Effector CD4-positive, alpha-beta T cell (primary cell): Measurements from ENCODE around the gene CTTN.
"Not testable (repeated sequence)": the region's sequence is repeated elsewhere in the genome, so short reads cannot be mapped to it uniquely, and the experiment has no call there.

Experiments used
- DNase-seq: peaks from one replicate; pipeline ENCODE4 v3.0.0-alpha.2; 2020

CTTN gene

DNA sequence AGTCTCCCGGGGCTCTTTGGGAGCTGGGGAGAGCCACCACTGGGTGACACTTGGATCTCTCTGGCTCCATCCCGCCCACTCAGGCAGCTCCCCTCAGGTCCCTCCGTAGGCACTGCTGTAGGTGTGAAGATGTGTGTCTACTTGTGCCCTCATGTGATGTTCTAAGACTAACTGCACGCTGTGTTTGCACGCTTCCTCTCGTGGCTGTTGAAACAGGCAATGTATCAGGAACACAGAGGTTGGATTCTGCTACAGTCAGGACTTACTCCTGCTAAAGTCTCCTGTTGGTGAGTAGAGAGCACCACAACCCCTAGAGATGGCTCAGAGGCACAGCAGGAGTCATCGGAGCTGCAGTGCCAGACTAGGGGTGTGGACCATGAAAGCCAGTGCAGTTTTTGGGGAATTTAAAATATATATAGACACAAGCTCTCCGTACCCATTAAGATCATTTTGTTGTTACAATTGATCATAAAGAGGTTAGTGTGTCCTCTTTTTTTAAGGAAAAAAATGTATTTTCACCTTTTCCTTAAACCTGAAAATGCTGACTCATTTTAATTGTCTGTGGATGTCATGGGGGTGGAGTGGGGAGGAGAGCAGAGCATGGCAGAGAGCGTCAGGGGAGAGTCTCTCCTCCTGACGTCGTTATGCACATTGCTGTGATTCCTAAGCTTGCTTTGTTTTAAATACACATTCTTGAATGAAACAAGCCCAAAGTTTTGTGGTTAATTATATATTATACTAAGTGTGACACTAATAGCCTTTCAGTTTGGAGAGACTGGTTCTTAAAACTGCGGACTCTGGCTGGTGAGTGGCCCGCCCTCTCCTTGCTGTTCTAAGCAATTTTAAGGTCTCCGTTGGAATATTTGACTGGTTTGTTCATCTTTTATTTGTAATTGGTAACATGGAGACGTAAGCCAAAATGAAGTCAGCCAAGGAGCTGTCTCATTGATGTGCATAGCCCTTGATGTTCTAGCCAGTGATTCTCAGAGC is 16.2 kb upstream of the CTTN start:
- DNase-seq: no peak

DNA sequence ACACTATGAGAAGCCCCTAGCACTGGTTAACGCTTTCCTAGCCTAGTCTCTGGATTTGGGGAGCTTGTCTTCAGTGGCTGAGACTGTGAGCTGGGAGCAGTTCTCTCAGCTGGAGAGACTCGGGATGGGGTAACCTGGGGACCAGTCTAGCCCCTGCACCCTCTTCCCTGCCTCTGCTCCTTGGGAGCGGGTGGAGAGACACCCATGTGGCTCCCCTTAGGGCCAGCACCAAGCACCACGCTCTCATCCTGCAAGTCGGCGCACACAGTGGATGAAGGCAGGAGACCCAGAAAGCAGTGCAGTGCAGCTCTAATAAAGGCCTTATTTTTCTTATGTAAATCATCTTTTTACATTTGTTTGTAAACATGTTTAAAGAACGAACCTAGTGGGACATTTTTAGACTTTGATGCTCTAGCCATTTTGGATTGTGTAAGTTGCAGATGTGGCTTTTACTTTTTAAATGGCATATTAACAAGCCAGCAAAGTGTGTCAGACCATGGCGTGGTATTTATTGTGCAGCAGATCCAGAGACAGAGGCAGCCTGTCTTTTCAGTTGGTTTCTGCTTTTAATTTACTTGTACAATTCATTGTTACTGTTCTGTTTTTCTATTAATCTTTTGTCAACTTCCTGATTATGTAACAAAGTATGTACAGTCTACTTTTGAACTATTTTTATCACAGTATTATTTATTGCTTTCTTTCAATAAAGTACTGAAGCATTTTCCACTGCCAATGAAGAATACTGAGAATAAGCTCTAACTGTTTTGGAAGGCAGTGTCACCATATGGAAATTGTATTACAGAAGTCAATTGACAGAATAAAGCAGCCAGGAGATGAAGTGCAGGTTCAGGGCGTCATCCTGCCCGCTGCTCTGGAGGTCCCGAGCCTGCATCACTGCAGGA is 14.4 kb upstream of the CTTN start:
- no peak for DNase-seq

DNA sequence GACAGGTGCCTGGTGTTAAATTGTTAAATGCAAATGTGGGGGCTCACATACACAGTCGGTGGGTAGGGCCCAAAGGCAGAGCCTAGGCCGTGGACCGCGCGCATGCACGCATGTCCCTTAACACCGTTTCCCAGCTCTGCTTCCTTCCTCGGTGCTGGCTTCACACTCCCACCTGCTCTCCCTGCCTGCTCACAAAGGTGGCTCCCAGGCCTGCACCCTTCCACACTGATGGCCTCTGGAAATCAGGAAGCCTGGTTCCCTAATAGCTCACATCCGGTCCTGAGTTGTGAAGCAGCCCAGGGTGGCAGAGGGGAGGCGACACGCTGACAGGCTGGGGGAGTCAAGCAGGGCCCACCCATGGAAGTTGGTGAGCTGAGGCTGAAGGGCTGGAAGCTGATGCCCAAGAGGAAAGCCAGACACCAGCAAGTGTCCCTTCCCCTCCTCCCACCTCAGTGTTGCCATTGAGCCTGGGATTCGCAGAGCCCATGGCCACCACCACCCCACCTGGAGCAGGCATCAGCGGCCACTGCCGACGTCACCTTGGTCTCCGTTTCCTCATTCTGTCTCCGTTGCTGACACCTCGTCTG is 13.7 kb upstream of the CTTN start:
- no peak for DNase-seq

DNA sequence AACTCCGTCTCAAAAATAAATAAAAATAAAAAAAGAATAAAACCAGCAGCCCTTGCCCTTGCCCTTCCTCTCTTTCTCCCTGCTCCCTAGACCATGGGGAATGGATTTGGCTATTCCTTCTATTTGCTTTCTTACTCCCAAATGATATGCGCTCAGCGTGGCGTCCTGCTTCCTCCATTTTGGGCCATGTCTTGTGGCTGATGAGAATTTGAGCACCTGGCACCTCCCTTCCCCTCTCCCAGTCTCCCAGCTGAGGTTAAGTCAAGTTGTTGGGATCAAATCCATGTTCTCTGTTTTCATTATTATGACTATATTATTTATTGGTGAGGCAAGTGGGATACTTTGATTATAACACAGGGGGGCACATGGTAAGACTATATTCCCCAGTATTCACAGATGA is 10.8 kb upstream of the CTTN start:
- DNase-seq: no peak

DNA sequence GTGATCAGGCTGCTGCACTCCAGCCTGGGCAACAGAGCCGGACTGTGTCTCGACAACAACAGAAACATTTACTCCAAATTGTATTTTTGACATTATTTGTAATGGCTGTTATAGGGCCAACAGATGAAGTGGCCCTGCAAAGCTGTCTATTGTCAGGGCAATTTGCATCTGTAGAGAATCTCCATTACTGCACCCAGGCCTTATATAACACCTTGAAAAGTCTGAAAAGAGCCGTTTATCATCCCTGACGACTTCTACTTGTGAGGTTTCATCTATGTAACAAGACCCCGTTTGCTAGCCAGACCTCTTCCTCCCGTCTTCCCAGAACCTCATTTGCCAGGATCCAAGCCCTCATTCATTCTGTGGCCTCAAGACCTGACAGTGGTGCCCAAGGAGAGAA is 9.1 kb upstream of the CTTN start:
- no peak for DNase-seq

DNA sequence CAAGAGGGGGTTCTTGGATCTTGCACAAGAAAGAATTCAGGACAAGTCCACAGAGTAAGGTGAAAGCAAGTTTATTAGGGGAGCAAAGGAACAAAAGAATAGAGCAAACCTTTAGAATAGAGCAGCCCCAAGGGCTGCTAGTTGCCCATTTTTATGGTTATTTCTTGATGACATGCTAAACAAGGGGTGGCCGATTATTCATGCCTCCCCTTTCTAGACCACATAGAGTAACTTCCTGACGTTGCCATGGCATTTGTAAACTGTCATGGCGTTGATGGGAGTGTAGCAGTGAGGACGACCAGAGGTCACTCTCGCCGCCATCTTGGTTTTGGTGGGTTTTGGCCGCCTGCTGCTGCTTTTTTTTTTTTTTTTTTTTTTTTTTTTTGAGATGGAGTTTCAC is 7.4 kb upstream of the CTTN start:
- DNase-seq: not testable (repeated sequence)

DNA sequence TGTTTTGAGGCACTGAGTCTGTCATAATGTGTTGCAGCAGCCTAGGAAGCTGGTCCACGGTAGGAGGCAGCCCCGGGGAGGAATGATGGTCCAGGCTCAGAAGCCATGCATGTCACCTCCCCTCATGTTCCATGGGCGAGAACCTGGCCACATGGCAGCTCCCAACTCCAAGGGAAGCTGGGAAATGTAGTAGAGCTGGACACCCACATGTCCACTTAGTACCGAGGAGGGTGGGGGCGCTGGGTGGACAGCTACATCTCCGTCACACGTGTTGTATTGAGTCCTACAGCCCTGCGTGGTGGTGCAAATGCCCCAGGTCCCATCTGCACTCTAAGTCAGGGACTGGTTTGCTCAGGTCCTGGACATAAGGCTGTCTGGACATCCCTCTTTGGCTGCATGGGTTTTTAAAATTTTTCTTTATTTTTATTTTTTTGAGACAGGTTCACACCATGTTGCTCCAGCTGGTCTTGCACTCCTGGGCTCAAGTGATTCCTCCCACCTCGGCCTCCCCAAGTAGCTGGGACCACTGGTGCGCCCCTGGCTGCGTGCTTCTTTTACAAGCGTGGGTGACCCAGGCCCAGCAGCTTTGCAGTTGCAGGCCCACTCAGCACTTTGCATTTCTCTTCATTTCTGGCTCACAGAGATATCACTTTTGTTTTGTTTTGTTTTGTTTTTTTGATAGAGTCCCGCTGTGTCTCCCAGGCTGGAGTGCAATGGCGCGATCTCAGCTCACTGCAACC is 3.9 kb upstream of the CTTN start:
- no peak for DNase-seq

DNA sequence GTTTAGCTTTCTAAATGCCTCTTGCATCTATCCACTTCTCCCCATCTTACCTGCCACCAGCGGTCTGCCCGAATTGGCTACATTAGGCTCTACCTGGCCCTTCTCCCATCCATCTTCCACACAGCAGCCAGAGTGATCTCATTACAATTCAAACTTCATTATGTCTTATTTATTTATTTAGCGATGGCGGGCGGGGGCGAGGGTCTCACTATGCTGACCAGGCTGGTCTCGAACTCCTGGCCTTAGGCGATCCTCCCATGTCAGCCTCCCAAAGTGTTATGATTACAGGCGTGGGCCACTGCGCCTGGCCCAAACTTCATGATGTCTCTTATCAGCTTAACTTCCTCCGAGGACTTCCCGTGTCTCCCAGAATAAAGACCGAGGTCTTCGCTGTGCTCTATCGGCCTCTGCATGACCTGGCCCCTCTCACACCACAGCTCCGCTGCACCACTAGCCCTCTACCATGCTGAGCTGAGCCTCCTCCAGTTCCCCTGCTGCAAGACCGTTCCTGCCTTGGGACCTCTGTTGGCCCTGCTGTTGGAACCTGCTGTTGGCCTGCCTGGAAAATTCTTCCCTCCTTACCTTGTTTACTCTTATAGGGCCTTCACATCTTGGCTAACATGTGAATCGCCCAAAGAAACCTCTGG is 870 bp upstream of the CTTN start:
- no peak for DNase-seq

DNA sequence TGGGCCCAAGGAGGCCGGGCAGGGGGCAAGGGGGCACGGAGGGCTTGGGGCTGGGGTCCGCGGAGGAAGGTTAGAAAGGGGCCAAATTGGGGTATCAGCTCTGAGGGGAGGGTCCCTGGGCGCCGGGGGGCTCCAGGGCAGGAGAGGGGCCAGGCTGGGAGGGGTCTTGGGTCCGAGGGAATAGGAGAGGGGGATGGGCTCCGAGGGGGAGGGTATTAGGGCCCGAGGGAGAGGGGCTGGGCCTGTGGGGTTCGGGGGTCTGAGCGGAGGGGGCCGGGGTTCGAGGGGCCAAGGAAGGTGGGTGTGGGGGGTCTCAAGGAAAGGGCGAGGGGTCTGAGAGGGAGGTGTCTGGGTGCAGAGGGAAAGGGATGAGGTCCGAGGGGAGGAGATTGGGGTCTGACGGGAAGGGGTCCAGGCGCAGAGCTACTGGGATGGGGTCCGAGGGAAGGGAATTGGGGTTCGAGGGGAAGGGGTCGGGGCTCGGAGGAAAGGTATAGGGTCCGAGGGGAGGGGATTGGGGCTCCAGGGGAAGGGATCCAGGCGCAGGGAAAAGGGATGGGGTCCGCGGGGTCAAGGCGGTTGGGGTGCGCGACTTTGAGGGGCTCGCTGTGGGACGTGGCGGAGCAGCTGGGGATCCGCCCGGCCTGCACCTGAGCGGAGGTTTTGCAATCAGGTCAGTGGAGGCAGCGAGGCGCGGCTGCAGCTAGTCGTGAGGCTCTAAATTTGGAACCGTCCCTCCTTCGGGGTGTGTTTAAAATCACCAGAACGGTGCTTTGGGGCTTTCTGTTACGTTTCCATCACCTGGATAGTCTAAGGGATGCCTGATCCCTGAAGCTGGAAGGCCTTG is 728 bp downstream of the CTTN start:
- DNase-seq: no peak

DNA sequence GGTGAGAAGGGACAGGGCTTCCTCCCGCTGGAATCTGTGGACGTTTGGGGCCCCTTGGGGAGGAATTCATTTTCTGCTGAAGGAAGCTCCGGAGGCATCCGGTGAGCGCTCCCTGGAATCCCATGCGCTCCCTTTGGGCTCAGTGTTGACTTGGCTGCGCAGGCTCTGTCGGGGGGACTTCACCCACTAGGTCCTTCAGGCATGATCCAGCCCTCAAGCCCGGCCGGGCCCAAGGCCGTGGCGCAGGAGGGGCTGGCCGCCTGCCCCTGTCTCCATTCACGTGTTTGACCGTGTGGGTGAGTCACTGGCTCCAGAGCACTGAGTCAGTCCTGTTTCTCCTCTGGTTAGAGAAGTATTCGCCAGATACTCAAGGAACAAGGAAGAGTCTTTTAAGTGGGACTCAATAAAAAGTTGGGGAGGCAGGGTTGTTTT is 1.4 kb downstream of the CTTN start:
- no peak for DNase-seq

DNA sequence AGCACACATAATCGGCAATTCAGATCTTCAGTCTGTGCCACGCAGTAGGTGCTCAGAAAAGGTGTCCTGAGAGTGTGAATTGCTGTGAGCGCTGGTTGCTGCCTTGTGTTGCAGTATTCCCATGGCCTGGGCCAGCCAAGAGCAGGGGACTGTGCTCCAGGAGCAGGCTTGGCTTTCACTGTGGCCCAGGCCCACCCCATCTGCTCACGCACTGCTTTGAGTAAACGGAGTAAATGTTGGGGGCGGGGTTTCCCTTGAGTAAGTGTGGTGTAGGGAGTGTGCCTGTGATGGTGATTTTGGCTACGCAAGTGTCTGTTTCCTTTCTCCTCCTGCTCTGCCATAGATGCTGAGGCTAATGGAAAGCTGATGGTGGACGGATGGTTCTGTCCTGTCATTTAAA is 2.3 kb downstream of the CTTN start:
- DNase-seq: no peak

DNA sequence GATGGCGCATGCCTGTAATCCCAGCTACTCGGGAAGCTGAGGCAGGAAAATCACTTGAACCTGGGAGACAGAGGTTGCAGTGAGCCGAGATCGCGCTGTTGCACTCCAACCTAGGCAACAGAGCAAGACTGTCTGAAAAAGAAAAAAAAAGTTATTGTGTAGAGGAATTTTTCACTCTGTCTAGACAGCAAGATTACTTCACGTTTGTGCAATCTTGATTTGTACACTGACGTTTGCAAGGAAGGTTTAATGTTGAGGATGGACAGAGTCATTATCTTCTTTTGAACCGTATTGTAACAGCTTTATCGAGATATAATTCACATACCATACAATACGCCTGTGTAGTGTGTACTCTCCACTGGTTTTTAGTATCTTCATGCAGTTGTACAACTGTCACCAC is 3.7 kb downstream of the CTTN start:
- DNase-seq: no peak

DNA sequence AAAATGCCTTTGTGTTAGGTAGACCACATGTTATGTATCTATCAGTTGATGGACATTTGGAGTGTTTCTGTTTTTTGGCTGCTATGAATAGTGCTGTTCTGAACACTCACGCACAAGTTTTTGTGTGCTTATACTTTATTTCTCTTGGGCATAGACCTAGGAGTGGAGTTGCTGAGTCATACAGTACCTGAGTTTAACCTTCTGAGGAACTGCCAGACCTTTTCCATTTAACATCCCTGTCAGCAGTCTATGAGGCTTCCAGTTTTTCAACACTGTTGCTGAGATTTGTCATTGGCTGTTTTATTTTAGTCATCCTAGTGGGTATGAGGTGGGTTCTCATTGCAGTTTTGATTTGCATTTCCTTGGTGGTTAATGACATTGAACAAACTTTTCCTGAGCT is 4.4 kb downstream of the CTTN start:
- DNase-seq: no peak

DNA sequence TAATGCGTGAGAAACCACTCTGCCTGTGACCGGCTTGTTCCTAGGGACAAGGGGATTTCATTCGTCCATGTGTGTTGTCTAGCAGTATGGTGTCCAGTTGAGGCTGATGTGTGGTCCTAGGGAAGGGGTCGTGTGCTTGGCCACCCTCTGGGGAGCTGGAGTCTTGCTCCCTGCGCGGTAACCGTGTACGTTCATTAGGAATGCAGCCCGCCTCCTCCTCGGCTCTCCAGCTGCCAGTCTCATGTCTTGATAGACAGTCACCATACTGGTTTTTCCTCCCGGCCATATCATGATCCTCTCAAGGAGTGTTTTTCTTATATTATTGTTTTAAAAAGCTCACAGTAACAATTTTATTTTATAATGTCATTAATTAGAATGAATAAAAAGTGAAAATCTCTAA is 5.9 kb downstream of the CTTN start:
- DNase-seq: no peak

DNA sequence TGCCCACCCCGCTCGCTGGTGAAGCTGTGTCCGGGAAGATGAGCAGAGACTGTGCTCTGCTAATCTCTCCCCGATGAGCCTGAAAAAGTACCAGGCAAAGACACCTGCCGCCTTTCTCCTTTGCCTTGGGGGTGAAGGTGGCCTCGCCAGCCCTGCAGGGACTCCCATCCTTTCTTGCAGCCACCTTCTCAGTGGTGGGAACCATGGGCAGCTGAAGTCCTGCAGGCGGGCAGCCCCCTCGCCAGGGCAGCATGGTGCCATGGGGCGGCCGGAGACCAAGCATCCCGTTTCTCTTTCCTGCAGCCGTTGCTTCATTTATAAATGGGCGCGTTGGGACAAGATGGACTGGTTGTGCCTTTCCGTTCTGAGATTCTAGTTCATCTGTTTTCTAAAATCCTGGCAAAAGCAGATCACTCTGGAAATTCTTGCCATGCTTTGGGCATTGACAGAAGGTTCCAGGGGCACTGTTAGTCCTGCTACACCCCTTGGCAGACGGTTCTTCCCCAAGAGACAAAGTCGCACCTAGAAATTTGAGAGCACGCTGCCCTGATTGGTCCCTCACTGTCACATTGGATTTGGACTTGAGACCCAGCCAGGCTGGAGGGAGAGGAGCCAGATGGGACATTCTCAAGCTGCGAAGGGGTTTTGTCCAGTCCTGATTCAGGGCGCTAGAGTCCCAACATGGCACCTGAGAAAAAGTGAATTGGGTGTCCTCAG is 7.5 kb downstream of the CTTN start:
- DNase-seq: no peak

DNA sequence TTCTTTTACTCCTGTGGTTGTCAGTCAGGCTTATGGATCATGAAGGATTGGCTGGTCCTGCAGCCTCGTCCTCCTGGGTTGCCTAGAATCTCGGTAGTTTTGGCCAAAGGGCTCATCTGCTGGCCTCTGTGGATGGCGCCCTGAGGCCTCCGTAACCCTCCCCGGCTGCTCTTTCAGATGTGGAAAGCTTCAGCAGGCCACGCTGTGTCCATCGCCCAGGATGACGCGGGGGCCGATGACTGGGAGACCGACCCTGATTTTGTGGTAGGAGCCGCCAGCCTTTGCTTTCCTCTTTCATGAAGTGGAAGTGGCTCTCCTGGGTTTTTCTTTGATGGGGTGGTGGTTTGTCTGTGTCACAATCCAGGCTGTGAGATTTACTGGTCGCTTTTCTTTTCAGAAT is 8.8 kb downstream of the CTTN start:
- DNase-seq: no peak

DNA sequence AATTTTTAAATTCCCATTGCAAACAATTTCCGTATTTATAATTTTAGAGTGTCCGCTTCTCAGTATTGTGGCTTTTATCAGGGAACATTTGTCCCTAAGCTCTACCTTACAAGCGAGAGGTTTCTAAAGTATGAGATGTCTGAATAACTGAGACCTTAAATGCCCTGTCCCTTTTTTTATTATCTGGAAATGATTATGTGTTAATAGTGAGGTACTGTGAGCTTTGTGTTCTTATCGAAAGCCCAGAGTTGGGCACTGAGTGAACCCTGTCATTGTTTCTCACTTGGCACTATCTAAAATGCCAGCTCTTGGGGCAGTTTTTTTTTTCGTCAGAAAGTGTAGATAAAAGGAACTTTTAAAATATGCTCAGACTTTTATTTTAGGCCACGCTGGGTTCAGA is 9.5 kb downstream of the CTTN start:
- no peak for DNase-seq

DNA sequence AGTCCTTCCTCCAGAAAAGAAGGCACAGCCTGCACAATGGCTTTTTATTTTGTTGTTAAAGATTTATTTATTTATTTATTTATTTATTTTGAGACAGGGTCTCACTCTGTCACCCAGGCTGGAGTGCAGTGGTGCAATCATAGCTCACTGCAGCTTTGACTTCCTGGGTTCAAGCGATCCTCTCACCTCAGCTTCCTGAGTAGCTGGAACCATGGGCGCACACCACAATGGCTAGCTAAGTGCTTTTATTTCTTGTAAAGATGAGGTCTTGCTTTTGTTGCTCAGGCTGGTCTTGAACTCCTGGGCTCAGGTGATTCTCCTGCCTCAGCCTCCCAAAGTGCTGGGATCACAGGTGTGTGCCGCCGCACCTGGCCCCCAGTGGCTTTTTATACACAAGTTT is 10.0 kb downstream of the CTTN start:
- not testable (repeated sequence) for DNase-seq

DNA sequence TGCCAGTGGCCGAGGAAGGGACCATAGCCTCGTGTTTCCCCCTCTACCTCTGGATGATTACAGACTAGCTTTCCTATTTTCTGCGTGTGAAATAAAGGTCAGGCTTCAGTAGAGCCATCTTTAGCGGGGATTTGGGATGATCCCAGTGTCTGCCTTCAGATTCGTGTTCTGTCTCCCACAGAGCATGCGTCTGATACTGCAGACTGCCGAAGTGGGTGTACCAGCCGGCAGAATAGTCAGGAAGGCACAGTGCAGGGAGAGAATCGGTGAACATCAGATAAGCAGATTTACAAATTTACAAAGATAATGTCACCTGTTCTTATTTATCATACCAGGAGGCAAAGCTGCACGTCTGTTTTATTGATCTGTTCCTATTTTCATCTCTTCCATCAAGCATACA is 11.1 kb downstream of the CTTN start:
- no peak for DNase-seq

DNA sequence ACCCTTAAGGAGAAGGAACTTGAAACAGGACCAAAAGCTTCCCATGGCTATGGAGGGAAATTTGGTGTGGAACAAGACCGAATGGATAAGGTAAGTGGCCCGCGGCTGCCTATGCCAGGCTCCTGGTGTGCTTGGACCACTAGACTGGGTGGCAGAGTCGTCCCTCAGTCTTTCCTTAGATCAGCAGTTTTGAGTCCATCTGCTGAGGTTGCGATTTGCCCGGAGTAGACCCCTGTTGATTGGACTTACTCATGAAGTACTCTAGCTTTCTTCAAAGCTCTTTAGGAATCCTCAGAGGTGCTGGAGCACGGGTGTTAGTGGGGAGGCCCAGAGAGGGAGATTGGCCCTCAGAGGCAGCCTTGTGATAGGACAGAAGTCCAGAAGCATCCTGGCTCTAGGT is 11.5 kb downstream of the CTTN start:
- DNase-seq: no peak
